Effector CD4-positive, alpha-beta T cell (primary cell): ENCODE results near the gene MDH1.
"Not testable (repeated sequence)": the region's sequence is repeated elsewhere in the genome, so short reads cannot be mapped to it uniquely, and the experiment has no call there.

ENCODE experiments used
- DNase-seq: peaks from one replicate; pipeline ENCODE4 v3.0.0-alpha.2; 2020
- total RNA-seq: gene quantifications from one replicate; lab custom pipeline; 2026; lab: John Stamatoyannopoulos, UW

The MDH1 gene
- total RNA-seq = 57.0 reads per million, percentile 71 among the genes with 10 or more reads in this experiment

DNA sequence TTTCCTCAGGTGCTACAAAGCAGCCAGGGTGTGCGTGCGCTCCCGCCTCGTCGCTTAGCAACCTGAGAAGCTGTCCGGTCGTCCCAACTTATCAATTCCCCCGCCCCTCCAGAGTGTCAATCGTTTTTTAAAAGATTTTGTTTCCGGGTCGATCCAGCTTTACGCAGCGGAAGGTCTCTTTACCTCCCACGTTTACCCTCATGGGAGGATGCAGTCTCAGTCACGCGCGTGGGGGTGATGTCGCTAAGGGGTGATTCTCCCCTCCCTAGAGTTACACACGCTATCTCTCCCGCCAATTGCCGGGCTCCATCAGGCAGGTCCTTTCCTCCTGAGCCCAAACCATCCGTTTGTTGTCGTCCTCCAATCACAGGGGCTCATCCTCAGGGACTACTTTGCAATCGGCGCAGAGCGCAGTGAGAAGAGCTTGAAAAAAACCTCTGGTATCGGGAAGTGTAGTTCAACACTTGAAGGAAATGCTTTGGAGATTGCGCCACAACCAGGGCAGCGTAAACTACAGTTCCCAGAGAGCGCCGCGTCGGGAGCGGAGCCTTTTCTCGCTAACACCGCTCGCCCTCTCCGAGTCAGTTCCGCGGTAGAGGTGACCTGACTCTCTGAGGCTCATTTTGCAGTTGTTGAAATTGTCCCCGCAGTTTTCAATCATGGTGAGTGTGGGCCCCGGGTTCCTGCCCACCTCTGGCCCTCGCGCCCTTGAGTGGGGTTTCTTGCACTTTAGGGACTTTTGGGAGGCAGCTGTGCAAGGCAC is at the start of gene MDH1, which contains the start of gene WDPCP:
TSS of gene MDH1 (plus strand) at position 579 of the 763 bp plus-strand sequence. CDS start at position 660, 81 bp downstream.
TSS of gene WDPCP (minus strand) at position 93 of the 763 bp plus-strand sequence. CDS start 206 bp downstream, outside the sequence.
- peak; percentile 94 for DNase-seq

DNA sequence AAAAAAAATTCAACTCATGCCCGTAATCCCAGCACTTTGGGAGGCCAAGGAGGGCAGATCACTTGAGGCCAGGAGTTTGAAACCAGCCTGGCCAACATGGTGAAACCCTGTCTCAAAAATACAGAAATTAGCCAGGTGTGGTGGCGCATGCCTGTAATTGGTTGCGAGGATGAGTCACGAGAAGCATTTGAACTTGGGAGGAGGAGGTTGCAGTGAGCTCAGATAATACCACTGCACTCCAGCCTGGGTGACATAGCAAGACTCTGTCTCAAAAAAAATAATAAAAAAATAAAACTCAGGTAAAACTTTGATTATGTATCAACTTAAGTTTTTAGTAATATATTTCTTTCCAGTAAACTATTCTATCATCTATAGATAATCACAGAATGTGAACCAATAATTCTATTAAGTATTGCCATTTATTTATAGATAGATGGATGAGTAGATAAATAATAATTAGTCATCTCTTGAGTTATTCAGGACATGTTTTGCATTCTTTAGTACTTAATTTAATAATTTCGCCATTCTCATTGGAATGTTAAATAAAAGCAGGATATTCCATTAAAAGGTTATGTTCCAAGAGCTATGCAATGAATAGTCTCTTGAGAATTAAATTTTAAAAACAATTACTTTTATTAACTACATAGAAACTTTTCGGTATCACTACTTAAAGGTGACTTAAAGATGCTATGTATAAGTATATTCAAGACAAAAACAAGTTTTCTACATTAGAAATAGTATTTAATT is 49.2 kb upstream of the MDH1 start:
- no peak for DNase-seq

DNA sequence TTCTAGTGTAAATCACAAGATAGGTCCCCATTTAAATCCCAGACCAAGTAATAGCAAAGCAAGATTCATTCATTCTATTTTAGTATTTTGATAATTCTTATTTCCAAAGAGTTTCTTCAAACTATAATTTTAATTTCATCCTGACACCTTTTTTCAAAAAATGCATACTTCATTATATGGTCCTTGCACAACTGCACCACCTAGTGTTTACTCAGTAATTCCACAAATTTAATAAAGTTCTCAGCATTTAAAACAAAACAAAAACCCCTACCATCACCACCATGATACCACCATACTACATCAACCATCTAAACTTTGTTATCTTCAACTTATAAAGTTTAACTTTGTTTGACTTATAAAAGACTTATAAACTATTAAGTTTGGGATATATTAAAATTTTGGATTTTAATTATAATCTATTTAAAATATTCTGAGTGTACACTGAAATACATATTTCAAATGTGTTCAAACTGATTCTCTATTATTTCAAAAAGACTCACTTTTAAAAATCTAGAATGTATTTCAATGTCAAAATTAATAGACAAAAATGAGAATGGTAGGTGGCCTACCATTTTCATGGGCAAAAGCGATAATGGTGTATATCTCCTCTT is 44.6 kb upstream of the MDH1 start:
- no peak for DNase-seq

- DNase-seq = no peak
These were observed 43.7 kb upstream of the MDH1 start for GRCh38 chr2:63545023-63545422.

DNA sequence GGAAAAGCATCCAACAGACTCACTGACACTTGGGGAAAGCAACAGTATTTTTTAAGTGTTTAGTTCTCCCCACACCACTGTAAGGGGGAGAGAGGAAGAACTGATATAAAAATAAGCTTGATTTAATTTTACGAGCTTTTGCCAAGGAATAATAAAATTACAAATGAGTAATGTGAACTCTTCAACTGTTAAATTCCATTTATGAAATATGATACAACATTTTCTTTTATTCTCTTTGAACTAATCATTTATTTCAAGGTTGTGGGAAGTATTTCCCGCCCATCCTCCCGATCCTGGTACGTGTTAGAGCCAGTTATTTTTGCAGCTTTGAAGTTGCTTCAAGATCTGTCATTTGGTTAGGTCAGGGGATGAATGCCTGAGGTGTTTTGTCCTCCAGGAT is 35.7 kb upstream of the MDH1 start:
- DNase-seq = no peak

- DNase-seq = no peak
These were observed 33.5 kb upstream of the MDH1 start for GRCh38 chr2:63555299-63555698.

DNA sequence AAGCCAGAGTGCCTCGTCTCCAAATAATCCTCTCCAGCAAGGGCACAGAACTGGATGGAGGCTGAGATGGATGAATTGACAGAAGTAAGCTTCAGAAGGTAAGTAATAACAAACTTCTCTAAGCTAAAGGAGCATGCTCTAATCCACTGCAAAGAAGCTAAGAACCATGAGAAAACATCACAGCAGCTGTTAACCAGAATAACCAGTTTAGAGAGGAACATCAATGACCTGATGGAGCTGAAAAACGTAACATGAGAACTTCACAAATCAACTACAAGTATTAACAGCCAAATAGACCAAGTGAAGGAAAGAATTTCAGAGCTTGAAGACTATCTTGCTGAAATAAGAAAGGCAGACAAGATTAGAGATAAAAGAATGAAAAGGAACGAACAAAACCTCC is 32.8 kb upstream of the MDH1 start:
- no peak for DNase-seq

- DNase-seq = not testable (repeated sequence)
These were observed 30.9 kb upstream of the MDH1 start for GRCh38 chr2:63557819-63558218.

GRCh38 chr2:63558922-63559321 is 29.8 kb upstream of the MDH1 start:
- not testable (repeated sequence) for DNase-seq

GRCh38 chr2:63562751-63563150 is 26.0 kb upstream of the MDH1 start:
- no peak for DNase-seq

DNA sequence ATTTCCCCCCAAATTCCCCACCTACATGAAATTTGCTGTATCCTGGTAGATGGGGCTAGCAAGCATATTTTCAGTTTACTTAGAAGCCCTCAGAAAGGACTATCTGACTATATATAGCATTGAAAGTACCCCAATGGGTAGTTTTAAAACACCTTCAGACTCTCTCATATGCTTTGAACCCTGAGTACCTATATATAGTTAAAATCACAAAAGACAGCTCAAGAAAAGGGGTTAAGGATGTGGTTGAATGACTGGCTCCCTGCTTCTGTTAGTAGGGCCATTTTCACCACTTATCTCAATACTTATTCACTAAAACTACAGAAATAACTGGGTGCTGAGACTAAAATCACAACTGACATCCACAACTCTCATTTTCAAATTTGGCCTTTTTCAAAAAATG is 19.0 kb upstream of the MDH1 start:
- DNase-seq = no peak

DNA sequence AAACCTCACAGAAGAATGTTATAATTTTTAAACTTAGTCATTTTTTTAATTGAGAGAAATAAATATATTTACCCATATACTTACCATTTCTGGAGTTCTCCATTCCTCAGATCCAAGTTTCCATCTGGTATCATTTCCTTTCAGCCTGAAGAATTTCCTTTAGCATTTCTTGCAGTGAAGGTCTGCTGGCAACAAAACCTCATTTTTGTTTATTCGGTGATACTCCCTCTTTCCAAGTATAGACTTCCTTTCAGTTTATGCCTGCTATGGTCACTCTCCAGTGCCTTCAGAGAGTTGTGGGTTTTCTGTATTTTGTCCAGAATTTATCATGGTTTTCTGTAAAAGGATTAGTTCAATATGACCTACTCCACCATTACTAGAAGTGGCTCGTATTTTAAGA is 17.5 kb upstream of the MDH1 start:
- no peak for DNase-seq

DNA sequence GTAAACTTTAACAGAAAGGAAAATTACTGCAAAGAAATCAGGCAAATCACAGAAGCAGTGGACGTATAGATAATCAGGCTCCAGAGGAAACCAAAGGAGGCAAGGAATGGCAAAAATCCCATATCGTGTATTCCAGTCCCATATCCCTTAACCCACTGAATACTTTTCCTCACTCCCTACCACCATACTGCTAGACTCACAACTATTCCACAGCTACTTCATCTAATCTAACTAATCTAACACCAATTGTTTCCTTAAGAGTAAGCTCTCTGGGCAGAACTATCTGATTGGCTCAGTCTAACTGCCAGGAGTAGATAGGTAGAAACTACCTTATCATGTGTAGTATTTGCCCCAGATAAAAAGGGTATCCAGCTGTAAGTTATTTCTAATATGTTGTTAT is 16.8 kb upstream of the MDH1 start:
- no peak for DNase-seq

- not testable (repeated sequence) for DNase-seq
These were observed 15.7 kb upstream of the MDH1 start for GRCh38 chr2:63573026-63573425.

DNA sequence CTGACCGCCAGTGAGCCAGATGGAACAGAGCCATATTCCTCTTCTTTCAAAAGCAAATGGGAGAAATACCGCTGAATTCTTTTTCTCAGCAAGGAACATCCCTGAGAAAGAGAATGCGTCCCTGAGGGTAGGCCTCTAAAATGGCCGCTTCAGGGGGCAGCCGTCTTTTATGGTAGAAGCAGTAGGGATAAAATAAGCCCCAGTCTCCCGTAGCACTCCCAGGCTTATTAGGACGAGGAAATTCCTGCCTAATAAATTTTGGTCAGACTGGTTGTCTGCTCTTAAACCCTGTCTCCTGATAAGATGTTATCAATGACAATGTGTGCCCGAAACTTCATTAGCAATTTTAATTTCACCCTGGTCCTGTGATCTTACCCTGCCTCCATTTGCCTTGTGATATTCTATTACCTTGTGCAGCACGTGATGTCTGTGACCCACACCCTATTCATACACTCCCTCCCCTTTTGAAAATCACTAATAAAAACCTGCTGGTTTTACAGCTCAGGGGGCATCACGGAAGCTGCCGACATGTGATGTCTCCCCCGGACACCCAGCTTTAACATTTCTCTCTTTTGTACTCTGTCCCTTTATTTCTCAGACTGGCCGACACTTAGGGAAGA is 14.9 kb upstream of the MDH1 start:
- not testable (repeated sequence) for DNase-seq

GRCh38 chr2:63576546-63576945 is 12.2 kb upstream of the MDH1 start:
- DNase-seq = no peak

GRCh38 chr2:63578767-63579166 is 10.0 kb upstream of the MDH1 start:
- DNase-seq = no peak

DNA sequence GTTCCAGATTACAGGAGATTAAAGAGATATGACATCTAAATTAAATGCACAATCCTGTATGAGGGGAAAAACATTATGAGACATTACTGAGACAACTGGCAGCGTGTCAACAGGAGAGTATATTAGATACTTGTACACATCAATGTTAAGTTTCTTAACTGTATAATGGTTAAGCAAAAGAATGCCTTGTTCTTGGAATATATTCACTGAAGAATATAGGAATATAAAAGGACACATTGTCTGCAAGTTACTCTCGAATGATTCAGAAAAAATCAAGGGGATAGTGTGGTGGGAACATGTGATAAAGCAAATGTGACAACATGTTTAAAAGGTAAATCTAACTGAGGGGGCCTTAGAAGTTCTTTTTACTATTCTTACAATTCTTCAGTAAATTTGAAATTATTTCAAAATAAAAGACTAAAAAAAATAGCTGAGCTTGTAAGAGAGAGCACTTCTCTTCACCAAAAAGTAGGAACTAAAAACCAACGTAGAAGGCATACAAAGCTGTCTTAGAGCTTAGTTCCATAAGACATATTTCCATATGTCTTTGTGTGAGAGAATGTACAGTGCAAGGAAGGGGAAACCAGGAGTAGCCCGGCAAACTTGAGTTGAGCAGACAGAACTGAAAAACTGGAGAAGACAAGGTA is 8.0 kb upstream of the MDH1 start:
- DNase-seq = no peak

- DNase-seq = no peak
These were observed 7.3 kb upstream of the MDH1 start for GRCh38 chr2:63581298-63581961.

GRCh38 chr2:63582873-63583272 is 5.9 kb upstream of the MDH1 start:
- DNase-seq = no peak

GRCh38 chr2:63587814-63588384 is 864 bp upstream of the MDH1 start:
- DNase-seq = no peak
